ENCODE results near the gene GTF3C5.
"Not testable (repeated sequence)": the region's sequence is repeated elsewhere in the genome, so short reads cannot be mapped to it uniquely, and the experiment has no call there.

GTF3C5 gene

DNA sequence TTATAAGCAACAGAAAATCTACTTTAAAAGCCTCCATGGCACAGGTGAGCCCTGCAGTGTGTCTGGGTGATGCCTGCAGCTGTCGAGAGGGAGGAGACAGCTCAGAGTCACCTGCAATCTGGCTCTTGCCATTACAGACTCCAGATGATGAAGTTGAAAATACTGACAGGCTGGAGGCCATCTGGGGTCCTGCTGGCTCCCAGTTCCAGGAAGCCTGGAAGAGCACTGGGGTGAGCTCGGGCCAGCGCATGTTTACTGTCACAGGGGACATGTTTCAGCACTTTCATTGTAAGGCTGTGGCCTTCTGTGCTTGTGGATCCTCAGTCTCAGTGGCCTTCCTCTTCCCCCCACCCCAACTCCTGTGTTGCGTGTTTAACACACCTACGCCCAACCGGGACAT lies 59.4 kb downstream of the GTF3C5 start:
- Histone ChIP-seq H3K4me3 (ENCODE audit: low read depth, low read length) (no peak overlapping the region), H3K27me3 (ENCODE audit: insufficient read depth, low read depth, severe bottlenecking) (no peaks in the 10 kb centered on the region), H3K36me3 (no peaks in the 10 kb centered on the region), H3K9me3 (ENCODE audit: severe bottlenecking) (peaks cover 1% of the 10 kb centered on the region), H3K27ac (peak overlapping the region; percentile 84)
- DNase-seq, result peak; percentile 88
- TF ChIP-seq, protein P1, sequence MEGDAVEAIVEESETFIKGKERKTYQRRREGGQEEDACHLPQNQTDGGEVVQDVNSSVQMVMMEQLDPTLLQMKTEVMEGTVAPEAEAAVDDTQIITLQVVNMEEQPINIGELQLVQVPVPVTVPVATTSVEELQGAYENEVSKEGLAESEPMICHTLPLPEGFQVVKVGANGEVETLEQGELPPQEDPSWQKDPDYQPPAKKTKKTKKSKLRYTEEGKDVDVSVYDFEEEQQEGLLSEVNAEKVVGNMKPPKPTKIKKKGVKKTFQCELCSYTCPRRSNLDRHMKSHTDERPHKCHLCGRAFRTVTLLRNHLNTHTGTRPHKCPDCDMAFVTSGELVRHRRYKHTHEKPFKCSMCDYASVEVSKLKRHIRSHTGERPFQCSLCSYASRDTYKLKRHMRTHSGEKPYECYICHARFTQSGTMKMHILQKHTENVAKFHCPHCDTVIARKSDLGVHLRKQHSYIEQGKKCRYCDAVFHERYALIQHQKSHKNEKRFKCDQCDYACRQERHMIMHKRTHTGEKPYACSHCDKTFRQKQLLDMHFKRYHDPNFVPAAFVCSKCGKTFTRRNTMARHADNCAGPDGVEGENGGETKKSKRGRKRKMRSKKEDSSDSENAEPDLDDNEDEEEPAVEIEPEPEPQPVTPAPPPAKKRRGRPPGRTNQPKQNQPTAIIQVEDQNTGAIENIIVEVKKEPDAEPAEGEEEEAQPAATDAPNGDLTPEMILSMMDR (IDR thresholded peaks at IDR 0.05; ENCODE audit: low read depth, low read length), result no peak

DNA sequence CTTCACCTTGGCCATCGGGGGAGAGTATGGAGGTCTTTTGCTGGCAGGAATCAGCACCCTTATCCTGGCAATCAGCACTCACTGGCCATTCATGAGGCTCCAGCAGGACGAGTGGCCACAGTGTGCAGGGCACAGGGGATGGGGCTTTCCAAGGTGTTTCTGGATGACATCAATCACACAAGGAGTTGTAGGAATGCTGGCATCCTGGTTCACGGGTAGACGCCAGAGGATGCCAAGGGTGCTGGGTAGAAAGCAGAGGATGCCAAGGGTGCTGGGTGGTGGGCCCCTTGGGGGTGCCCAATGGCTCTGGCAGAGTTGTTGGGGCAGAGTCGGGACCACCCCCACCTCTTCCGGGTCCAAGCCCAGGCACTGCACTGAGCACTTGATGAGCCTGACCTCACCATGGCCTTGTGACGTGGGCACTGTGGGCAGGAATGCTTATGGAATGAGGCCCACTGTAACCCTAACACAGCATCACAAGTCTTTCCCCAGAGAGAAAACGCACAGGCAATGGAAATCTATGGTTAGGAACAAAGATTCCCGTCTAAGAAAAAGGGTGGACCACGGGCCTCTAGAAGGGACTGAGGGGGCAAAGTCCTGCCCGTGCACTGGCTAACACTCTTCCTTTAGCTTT lies 60.1 kb downstream of the GTF3C5 start:
- H3K27me3 ChIP-seq (ENCODE audit: insufficient read depth, low read depth, severe bottlenecking), result no peaks in the 10 kb centered on the region
- peaks cover 7% of the 10 kb centered on the region for H3K9me3 ChIP-seq (ENCODE audit: severe bottlenecking)
- H3K36me3 ChIP-seq, result peaks cover 2% of the 10 kb centered on the region; the same call in 1 of the 2 replicates
- H3K27ac ChIP-seq, result peak overlapping the region; percentile 84
- TF ChIP-seq, protein P1 (IDR thresholded peaks at IDR 0.05; ENCODE audit: low read depth, low read length), result no peak
- DNase-seq, result no peak
- no peak overlapping the region for H3K4me3 ChIP-seq (ENCODE audit: low read depth, low read length)

DNA sequence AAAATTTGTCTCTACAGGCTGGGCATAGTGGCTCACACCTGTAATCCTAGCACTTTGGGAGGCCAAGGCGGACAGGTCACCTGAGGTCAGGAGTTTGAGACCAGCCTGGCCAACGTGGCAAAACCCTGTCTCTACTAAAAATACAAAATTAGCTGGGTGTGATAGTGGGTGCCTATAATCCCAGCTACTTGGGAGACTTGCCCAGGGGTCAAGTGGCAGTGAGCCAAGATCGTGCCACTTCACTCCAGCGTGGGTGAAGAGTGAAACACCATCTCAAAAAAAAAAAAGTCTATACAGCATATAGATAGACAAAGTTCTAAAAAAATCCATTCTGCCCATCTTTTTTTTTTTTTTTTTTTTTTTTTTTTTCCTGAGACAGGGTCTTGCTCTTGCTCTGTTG lies 63.6 kb downstream of the GTF3C5 start:
- H3K9me3 ChIP-seq (ENCODE audit: severe bottlenecking), result peaks cover 26% of the 10 kb centered on the region
- H3K27me3 ChIP-seq (ENCODE audit: insufficient read depth, low read depth, severe bottlenecking); H3K27ac ChIP-seq; H3K4me3 ChIP-seq (ENCODE audit: low read depth, low read length); DNase-seq: not testable (repeated sequence)
- H3K36me3 ChIP-seq, result peaks cover 37% of the 10 kb centered on the region

DNA sequence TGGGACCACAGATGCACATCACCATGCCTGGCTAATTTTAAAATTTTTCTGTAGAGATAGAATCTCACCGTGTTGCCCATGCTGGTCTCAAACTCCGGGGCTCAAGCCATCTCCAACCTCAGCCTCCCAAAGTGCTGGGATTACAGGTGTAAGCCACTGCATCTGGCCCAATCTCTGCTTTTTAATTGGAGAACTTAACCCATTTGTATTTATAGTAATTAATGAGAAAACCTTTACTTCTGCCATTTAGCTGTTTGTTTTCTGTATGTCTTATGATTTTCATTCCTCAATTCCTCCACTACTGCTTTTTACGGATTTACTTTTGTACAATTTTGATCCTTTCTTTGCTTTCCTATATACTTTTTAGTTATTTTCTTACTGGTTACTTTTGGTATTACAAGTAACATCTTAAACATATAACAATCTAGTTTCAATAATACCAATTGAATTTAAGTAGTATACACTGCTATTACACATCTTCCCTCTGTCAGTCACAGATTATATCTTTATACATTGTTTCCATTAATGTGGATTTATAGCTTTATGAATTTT lies 64.1 kb downstream of the GTF3C5 start:
- peaks cover 26% of the 10 kb centered on the region for H3K9me3 ChIP-seq (ENCODE audit: severe bottlenecking)
- no peak for DNase-seq
- TF ChIP-seq, protein P1 (IDR thresholded peaks at IDR 0.05; ENCODE audit: low read depth, low read length), result no peak

DNA sequence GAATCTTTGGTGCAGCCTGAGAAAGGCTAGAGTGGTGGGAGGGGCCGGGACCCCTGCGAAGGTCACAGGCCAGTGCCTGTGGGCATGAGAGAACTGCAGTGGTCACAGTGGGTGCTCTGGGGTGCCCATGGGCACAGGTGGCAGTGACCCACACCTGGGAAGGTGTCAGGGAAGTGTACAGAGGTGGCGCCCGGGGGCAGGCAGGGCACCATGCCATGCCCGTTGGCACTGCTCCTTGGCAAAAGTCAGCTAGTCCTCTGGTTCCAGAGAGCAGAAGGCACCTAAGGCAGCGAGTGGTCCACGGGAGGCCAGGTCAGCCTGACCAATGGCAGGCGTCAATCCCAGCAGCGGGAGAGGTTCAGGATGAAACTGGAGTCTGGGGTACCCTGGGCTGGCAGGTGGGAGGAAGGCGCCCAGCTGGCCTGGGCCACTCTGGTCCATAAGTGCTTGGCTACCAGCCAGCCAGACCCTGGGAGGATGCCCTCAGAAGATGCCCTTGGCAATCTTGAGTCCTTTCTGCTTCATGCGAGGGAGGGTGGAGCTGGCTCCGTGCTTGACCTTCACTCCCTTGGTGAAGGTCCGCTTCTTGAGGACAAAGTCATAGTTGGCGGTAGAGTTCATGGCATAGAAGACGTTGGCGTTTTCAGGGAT lies 67.4 kb downstream of the GTF3C5 start:
- no peak overlapping the region for H3K4me3 ChIP-seq (ENCODE audit: low read depth, low read length)
- no peaks in the 10 kb centered on the region for H3K27me3 ChIP-seq (ENCODE audit: insufficient read depth, low read depth, severe bottlenecking)
- peaks cover 76% of the 10 kb centered on the region for H3K36me3 ChIP-seq
- no peak for DNase-seq
- TF ChIP-seq, protein P1 (IDR thresholded peaks at IDR 0.05; ENCODE audit: low read depth, low read length), result no peak
- H3K9me3 ChIP-seq (ENCODE audit: severe bottlenecking), result peaks cover 26% of the 10 kb centered on the region
- H3K27ac ChIP-seq, result no peak overlapping the region

More for the DNA sequence above, 64.1 kb downstream of the GTF3C5 start:
- peaks cover 42% of the 10 kb centered on the region for H3K36me3 ChIP-seq
- no peaks in the 10 kb centered on the region for H3K27me3 ChIP-seq (ENCODE audit: insufficient read depth, low read depth, severe bottlenecking)
- H3K27ac ChIP-seq, result no peak overlapping the region
- no peak overlapping the region for H3K4me3 ChIP-seq (ENCODE audit: low read depth, low read length)

DNA sequence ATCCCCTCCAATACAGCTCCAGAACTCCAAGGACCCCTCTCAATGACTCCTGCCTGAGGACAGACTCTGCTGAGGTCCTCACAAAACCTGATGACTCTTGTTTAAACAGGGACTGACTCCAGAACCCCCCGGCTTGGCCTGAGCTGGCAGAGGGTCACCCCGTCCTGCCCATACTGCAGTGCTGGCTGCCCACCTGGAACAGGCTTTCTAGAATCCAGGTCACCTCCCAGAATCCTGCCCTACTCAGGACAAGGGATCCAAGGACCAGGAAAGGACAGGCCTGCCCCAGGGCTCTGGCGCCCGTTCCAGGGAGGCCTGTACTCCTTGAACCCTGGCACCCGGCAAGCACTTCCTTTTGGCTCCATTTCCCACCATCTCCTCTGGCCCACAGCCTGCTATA lies 68.1 kb downstream of the GTF3C5 start:
- TF ChIP-seq, protein P1 (IDR thresholded peaks at IDR 0.05; ENCODE audit: low read depth, low read length), result no peak
- H3K27ac ChIP-seq, result no peak overlapping the region
- H3K36me3 ChIP-seq, result peaks cover 82% of the 10 kb centered on the region
- H3K9me3 ChIP-seq (ENCODE audit: severe bottlenecking), result peaks cover 26% of the 10 kb centered on the region
- H3K4me3 ChIP-seq (ENCODE audit: low read depth, low read length), result no peak overlapping the region
- H3K27me3 ChIP-seq (ENCODE audit: insufficient read depth, low read depth, severe bottlenecking), result no peaks in the 10 kb centered on the region
- no peak for DNase-seq
